ENCODE results near the gene CAMSAP1.

CAMSAP1 gene

DNA sequence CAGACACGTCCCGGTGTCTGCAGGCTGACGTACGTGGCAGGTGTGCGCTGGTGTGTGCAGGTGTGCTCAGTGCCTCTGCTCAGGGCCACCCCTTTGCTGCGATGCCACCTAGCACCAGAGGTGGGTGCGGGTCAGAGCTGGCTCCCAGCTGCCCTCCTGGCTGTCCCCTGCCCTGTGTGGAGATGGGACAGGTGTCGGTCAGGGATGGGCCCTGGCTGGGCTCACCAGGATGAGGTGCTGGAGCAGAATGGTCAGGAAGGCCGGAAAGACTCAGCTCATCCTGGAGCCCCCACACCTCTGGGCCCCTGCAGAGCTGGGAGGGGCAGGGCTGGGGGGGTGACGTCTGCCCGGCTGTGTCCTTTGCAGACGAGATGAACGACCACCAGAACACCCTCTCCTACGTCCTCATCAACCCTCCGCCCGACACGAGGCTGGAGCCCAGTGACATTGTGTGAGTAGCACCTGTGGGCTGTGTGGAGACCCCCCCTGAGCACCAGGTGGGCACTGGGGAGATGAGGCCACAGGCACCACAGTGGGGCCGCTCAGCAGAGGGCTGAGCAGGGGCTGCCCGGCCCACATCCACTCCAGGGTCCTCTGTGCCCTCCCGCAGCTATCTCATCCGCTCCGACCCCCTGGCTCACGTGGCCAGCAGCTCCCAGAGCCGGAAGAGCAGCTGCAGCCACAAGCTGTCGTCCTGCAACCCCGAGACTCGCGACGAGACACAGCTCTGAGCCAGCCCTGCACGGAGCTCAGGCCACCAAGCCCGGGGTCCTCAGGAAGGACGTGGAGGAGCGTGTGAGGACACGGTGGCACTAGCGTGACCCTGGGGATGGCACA is 115.7 kb downstream of the CAMSAP1 start:
- H3K4me3 ChIP-seq (ENCODE audit: low read depth, low read length) = no peak overlapping the region
- no peak for DNase-seq (ENCODE audit: low read depth)
- in situ Hi-C loops (cut with HindIII; ENCODE audit: low sequenced_read_pairs) = no loop called here
- TF ChIP-seq, protein P1, sequence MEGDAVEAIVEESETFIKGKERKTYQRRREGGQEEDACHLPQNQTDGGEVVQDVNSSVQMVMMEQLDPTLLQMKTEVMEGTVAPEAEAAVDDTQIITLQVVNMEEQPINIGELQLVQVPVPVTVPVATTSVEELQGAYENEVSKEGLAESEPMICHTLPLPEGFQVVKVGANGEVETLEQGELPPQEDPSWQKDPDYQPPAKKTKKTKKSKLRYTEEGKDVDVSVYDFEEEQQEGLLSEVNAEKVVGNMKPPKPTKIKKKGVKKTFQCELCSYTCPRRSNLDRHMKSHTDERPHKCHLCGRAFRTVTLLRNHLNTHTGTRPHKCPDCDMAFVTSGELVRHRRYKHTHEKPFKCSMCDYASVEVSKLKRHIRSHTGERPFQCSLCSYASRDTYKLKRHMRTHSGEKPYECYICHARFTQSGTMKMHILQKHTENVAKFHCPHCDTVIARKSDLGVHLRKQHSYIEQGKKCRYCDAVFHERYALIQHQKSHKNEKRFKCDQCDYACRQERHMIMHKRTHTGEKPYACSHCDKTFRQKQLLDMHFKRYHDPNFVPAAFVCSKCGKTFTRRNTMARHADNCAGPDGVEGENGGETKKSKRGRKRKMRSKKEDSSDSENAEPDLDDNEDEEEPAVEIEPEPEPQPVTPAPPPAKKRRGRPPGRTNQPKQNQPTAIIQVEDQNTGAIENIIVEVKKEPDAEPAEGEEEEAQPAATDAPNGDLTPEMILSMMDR (IDR thresholded peaks at IDR 0.05; ENCODE audit: low read depth, low read length, missing control alignments) = no peak

DNA sequence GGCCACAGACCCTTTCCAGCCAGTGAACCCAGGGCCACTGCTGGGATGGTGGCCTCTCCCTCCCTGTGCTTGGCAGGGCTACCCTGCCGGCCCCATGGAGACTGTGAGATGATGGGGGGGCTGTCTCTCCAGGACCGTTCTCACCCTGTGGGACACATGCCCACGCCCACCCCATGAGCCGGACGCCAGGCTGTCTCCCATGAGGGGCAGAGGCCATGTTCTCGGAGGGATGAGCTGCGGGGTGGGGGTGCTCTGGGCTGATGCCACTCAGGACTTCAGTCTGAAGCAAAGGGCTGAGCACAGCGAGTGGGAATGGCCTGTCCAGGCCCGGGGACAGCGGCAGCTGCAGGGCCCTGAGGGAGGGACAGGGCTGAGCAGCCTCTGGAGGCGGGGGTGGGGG is 116.5 kb downstream of the CAMSAP1 start:
- TF ChIP-seq, protein P1 (IDR thresholded peaks at IDR 0.05; ENCODE audit: low read depth, low read length, missing control alignments) = no peak
- in situ Hi-C loops (cut with HindIII; ENCODE audit: low sequenced_read_pairs) = no loop called here
- DNase-seq (ENCODE audit: low read depth) = no peak
- H3K4me3 ChIP-seq (ENCODE audit: low read depth, low read length) = no peak overlapping the region

DNA sequence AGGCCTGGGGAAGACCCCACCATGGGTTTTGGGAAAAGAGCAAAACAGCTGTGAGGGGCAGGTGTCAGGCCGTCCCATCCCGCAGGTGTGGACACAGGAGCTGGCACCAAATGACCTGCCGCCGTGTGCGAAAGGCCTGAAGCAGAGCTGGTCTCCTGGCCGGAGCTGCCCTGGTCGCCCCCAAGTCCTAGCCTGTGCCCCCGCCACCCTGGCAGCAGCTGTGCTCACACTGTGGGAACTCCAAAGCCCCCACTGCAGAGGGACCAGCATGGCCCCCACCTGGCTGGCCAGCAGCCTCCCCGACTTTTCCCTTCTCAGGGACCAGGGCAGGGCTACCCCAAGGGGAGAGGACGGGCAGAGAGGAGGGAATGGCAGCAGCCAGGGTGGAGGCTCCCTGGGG is 117.0 kb downstream of the CAMSAP1 start:
- no peak overlapping the region for H3K4me3 ChIP-seq (ENCODE audit: low read depth, low read length)
- no peak for DNase-seq (ENCODE audit: low read depth)
- TF ChIP-seq, protein P1 (IDR thresholded peaks at IDR 0.05; ENCODE audit: low read depth, low read length, missing control alignments) = no peak
- in situ Hi-C loops (cut with HindIII; ENCODE audit: low sequenced_read_pairs) = no loop called here

DNA sequence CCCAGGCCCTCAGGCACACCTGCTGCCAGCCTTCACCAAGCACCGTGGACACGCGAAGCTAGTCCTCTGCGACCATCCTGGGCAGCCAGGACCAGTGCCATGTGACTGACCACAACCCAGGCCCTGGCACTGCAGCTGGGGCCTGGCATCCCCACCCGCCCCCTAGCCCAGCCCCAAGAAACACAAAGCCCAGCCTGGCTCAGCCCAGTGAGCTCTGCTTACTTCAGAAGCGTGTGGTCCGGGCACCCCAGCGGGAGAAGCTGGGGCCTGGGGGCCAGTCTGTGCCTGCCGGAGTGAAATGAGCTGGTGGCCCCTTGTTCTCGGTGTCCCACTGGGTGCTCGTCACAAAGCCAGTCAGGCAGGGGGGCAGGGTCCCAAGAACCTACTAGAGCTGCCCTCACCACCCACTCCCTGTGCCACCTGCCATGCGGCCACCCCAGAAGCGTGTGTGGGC is 117.5 kb downstream of the CAMSAP1 start:
- in situ Hi-C loops (cut with HindIII; ENCODE audit: low sequenced_read_pairs) = loop anchor here (5.0 kb wide), 1 partner anchor 73 kb away; no protein-coding TSS in a partner anchor
- no peak for DNase-seq (ENCODE audit: low read depth)
- H3K4me3 ChIP-seq (ENCODE audit: low read depth, low read length) = no peak overlapping the region
- TF ChIP-seq, protein P1 (IDR thresholded peaks at IDR 0.05; ENCODE audit: low read depth, low read length, missing control alignments) = no peak

DNA sequence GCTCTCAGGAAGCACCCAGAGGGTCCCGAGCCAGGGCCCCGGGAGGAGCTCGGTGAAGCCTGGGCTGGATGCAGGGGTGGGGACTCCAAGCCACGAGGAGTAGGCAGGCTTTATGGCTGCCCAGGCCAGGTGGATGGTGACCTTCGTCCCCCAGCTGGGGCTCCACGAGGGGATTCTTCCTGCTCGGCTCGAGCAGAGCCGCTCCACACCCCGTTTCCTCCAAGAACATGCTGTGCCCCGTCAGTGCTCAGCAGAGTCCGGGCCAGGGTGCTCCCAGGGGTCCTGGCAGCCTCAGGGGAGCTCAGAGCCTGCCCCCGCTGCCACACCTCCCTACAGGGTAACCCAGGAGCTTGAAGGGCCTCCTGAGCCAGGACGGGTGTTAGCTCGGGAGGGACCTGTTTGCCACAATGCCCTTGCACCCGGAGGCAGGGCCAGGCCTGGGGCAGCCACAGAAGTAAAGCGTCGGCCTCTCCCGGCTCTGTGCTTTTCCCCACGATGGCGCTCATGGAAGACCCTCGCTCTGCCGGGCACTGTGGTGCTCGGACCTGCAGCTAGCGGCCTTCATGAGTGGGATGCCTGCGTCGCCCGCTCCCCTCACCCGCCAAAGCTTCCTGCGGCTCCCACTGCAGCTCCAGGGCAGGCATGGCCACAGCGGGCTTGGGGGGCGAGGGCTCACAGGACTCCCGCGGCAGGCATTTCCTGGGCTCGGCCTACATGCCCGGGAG is 118.6 kb downstream of the CAMSAP1 start:
- TF ChIP-seq, protein P1 (IDR thresholded peaks at IDR 0.05; ENCODE audit: low read depth, low read length, missing control alignments) = no peak
- in situ Hi-C loops (cut with HindIII; ENCODE audit: low sequenced_read_pairs) = loop anchor here (5.0 kb wide), 1 partner anchor 71 kb away; no protein-coding TSS in a partner anchor
- DNase-seq (ENCODE audit: low read depth) = no peak
- no peak overlapping the region for H3K4me3 ChIP-seq (ENCODE audit: low read depth, low read length)

DNA sequence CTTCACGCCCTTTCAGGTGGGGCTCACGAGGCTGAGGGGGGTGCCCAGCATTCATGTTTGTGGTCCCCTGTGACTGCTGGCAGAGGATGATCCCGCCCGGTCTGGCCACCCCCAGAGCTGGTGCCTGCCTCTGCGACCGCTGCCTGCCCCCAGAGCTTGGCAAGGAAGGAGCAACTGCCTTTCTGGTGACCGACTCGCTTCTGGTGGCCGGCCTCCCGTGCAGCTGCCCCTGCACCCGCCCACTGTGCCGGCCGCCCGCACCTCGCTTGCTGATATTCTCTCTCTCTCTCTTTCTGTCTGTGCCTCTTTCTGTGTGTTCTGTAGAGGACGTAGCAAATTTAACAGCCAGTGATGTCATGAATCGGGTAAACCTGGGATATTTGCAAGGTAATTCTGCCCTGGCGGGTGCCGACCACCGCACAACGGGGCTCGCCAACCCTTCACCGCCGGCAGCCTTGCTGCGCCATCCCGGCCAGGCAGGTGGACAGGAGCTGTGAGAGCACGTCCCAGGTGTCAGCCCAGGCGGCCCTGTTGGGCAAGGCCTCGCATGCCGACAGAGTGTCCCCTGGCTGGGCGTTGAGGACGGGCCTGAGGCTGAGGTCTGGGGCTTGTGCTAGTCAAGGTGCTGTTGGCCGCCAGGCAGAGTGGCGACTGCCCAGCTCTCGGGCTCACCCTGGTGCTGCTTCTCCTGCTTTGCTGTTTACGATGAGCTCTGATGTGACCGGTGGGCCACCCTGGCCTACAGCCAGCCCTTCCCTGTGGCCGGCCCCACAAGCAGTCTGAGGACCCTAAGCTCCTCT is 119.4 kb downstream of the CAMSAP1 start:
- DNase-seq (ENCODE audit: low read depth) = no peak
- TF ChIP-seq, protein P1 (IDR thresholded peaks at IDR 0.05; ENCODE audit: low read depth, low read length, missing control alignments) = no peak
- in situ Hi-C loops (cut with HindIII; ENCODE audit: low sequenced_read_pairs) = loop anchor here (5.0 kb wide), 1 partner anchor 71 kb away; no protein-coding TSS in a partner anchor
- H3K4me3 ChIP-seq (ENCODE audit: low read depth, low read length) = no peak overlapping the region

Measured in astrocyte of the cerebellum (primary cell).